Keratinocyte (primary cell): Measurements from ENCODE around the gene FHOD1. TPM values are rescaled to one million over a fixed set of nuclear protein-coding genes. Genes with fewer than 3 reads are reported as not detected.

ENCODE experiments used
- DNase-seq: peaks from one replicate; pipeline ENCODE4 v3.0.0-alpha.2; 2011; ENCODE audit warnings: low read depth, missing footprints, low spot score
- FAIRE-seq: peaks from 2 replicates; lab custom pipeline; 2011; peaks lifted over from hg19 to GRCh38; lab: Jason Lieb, UNC
- H2AFZ ChIP-seq: 2 replicates; pipeline ENCODE4 v1.6.0; 2012; ENCODE audit warnings: low read length, control low read depth, inconsistent platforms; ENCODE audit not compliant: control insufficient read depth
- H3K27ac ChIP-seq: 2 replicates; pipeline ENCODE4 v1.5.1; 2011; ENCODE audit warnings: low read length; ENCODE audit not compliant: control insufficient read depth, insufficient read depth
- H3K27me3 ChIP-seq: 3 replicates; pipeline ENCODE4 v1.6.0; 2011; ENCODE audit warnings: low read length; ENCODE audit not compliant: control insufficient read depth, insufficient read depth; ENCODE audit errors: extremely low read depth
- H3K36me3 ChIP-seq, 2 experiments: 2 replicates in 1 of 2; 3 replicates in 1 of 2; pipeline ENCODE4 v1.5.1; 2011; ENCODE audit warnings: low read length in 2 of 2, mild to moderate bottlenecking in 1 of 2; ENCODE audit not compliant: control insufficient read depth in 2 of 2, insufficient read depth in 2 of 2; ENCODE audit errors: extremely low read depth in 1 of 2
- H3K4me1 ChIP-seq: 3 replicates; pipeline ENCODE4 v1.5.1; 2011; ENCODE audit warnings: low read length; ENCODE audit not compliant: control insufficient read depth, insufficient read depth; ENCODE audit errors: extremely low read depth
- H3K4me2 ChIP-seq: 3 replicates; pipeline ENCODE4 v1.6.0; 2011; ENCODE audit warnings: low read depth, low read length; ENCODE audit not compliant: control insufficient read depth, insufficient read depth; ENCODE audit errors: extremely low read depth
- H3K4me3 ChIP-seq, 3 experiments: fragments of 200-600 bp in 1 of 3; sonication (generic) in 1 of 3; 2 replicates in 2 of 3; 3 replicates in 1 of 3; pipeline ENCODE4 v1.5.1; 2011 to 2016; ENCODE audit warnings: low read length in 3 of 3, mild to moderate bottlenecking in 3 of 3, control low read depth in 2 of 3, inconsistent platforms in 1 of 3, low read depth in 1 of 3, mixed read lengths in 1 of 3, mixed run types in 1 of 3, moderate library complexity in 1 of 3; ENCODE audit not compliant: control insufficient read depth in 2 of 3, insufficient read depth in 2 of 3; ENCODE audit errors: extremely low read depth in 1 of 3
- H3K79me2 ChIP-seq: 2 replicates; pipeline ENCODE4 v1.6.0; 2012; ENCODE audit warnings: low read length; ENCODE audit not compliant: control insufficient read depth, insufficient read depth
- H3K9ac ChIP-seq: 3 replicates; pipeline ENCODE4 v1.6.0; 2011; ENCODE audit warnings: low read length; ENCODE audit not compliant: control insufficient read depth, insufficient read depth; ENCODE audit errors: extremely low read depth
- H3K9me1 ChIP-seq: 3 replicates; pipeline ENCODE4 v1.6.0; 2011; ENCODE audit warnings: low read length; ENCODE audit not compliant: control insufficient read depth, insufficient read depth; ENCODE audit errors: extremely low read depth
- H3K9me3 ChIP-seq: 2 replicates; pipeline ENCODE4 v1.5.1; 2012; ENCODE audit warnings: low read depth, low read length; ENCODE audit not compliant: control insufficient read depth
- H4K20me1 ChIP-seq: 3 replicates; pipeline ENCODE4 v1.6.0; 2011; ENCODE audit warnings: low read length; ENCODE audit not compliant: control insufficient read depth, insufficient read depth; ENCODE audit errors: extremely low read depth
- EZH2 ChIP-seq: IDR thresholded peaks from one replicate; pipeline ENCODE4 v1.6.1; 2012; ENCODE audit warnings: inconsistent platforms, mild to moderate bottlenecking, low read length, moderate library complexity
- dilution Hi-C: fragments of 300-500 bp; cut with MboI; formaldehyde crosslinking; loops from one replicate; pipeline ENCODE4 v1.7.0; 2020; ENCODE audit warnings: low sequenced_read_pairs; ENCODE audit not compliant: extremely low pct_ligation_motif_present
- polyA plus RNA-seq, 5 experiments: library from polyadenylated mRNA; depleted of rRNA in 3 of 5; stranded (reverse) in 3 of 5; stranded (forward) in 1 of 5; unstranded in 1 of 5; fragments of >200 nt; gene quantifications; 1 replicate in 1 of 5; 2 replicates in 3 of 5; 3 replicates in 1 of 5; pipeline versions ENCODE4 v1.2.1 to v1.2.3, GENCODE V29; 2011 to 2012; ENCODE audit warnings: missing spikeins in 2 of 5, low read depth in 1 of 5, low replicate concordance in 1 of 5
- TF ChIP-seq, protein P1 (sequence below), 3 experiments: IDR thresholded peaks in 1 of 3; conservative IDR thresholded peaks in 1 of 3; optimal IDR thresholded peaks in 1 of 3; 2 replicates in 2 of 3; 3 replicates in 1 of 3; pipeline versions ENCODE3 to v1.5.1; 2011; ENCODE audit warnings: low read length in 3 of 3, mild to moderate bottlenecking in 3 of 3, moderate library complexity in 2 of 3, control low read depth in 1 of 3, inconsistent platforms in 1 of 3; ENCODE audit not compliant: insufficient read depth in 2 of 3; ENCODE audit errors: extremely low read depth in 1 of 3

Gene FHOD1
- polyA plus RNA-seq, 1 donor (not counting 4 experiments of a cell fraction or from before 2014, with no cell fraction given) = 29.4 TPM

DNA sequence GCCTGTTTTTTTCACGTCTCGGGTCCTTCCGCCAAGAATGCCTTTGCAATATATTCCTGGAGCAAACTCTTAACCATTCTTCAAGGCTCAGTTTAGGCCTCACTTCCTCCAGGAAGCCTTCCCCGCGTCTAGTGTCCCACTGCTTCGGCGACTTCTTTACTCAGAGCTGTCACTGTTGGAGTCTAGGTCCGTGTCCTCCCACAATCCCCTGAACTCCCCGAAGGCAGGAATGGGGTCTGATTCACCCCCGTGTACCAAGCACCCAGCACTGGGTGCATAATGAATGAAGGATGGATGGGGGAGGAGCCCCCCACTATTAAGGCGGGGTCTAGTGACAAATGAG is 64.0 kb downstream of the FHOD1 start:
- Histone ChIP-seq H3K36me3 (peaks cover 0 to 3% of the 10 kb centered on the region in 2 experiments), H4K20me1 (no peaks in the 10 kb centered on the region), H2AFZ (peak overlapping the region; percentile 0), H3K4me3 (peak overlapping the region; percentile 81 to 86 (median 82)), H3K9me1 (peaks cover 2% of the 10 kb centered on the region), H3K79me2 (peaks cover 7% of the 10 kb centered on the region), H3K4me2 (peak overlapping the region; percentile 73), H3K9ac (peak overlapping the region; percentile 86), H3K27me3 (no peaks in the 10 kb centered on the region), H3K27ac (peak overlapping the region; percentile 91), H3K9me3 (no peaks in the 10 kb centered on the region), H3K4me1 (peaks cover 39% of the 10 kb centered on the region)
- FAIRE-seq (no peak), DNase-seq (peak; percentile 92)
- TF ChIP-seq, protein P1, sequence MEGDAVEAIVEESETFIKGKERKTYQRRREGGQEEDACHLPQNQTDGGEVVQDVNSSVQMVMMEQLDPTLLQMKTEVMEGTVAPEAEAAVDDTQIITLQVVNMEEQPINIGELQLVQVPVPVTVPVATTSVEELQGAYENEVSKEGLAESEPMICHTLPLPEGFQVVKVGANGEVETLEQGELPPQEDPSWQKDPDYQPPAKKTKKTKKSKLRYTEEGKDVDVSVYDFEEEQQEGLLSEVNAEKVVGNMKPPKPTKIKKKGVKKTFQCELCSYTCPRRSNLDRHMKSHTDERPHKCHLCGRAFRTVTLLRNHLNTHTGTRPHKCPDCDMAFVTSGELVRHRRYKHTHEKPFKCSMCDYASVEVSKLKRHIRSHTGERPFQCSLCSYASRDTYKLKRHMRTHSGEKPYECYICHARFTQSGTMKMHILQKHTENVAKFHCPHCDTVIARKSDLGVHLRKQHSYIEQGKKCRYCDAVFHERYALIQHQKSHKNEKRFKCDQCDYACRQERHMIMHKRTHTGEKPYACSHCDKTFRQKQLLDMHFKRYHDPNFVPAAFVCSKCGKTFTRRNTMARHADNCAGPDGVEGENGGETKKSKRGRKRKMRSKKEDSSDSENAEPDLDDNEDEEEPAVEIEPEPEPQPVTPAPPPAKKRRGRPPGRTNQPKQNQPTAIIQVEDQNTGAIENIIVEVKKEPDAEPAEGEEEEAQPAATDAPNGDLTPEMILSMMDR (optimal IDR thresholded peaks at IDR 0.05 in 1 of 3, IDR thresholded peaks at IDR 0.05 in 1 of 3, conservative IDR thresholded peaks at IDR 0.05 in 1 of 3; ENCODE audit: extremely low read depth in 1 of 3, insufficient read depth in 2 of 3, low read length in 3 of 3) = no peak
- TF ChIP-seq EZH2 = no peak
- dilution Hi-C loops = no loop called here

DNA sequence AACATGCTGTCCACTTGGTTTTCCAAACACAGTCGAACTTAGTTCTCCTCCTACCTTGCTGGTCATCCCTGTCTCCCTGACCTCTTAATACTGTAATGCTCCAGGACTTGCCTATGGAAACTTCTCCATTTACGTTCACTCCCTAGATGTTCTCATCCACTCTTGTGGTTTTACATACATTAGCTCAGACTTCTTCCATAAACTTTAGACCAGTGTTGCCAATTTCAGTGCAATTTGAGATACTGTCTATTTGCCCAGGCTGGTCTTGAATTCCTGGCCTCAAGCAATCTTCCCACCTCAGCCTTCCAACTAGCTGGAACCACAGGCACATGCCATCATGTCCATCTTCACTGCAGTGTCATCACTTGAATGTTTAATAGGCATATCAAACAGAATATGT is 65.0 kb downstream of the FHOD1 start:
- FAIRE-seq = peak; percentile 34
- no peak for TF ChIP-seq EZH2
- TF ChIP-seq, protein P1 (optimal IDR thresholded peaks at IDR 0.05 in 1 of 3, IDR thresholded peaks at IDR 0.05 in 1 of 3, conservative IDR thresholded peaks at IDR 0.05 in 1 of 3; ENCODE audit: extremely low read depth in 1 of 3, insufficient read depth in 2 of 3, low read length in 3 of 3) = no peak
- Histone ChIP-seq H3K9me3 (no peaks in the 10 kb centered on the region), H3K4me3 (peak overlapping the region; percentile 81 to 86 (median 82)), H3K27me3 (no peaks in the 10 kb centered on the region), H3K4me1 (peaks cover 44% of the 10 kb centered on the region), H3K9ac (no peak overlapping the region), H3K79me2 (peaks cover 7% of the 10 kb centered on the region), H3K9me1 (peaks cover 2% of the 10 kb centered on the region), H3K4me2 (peak overlapping the region; percentile 73), H4K20me1 (no peaks in the 10 kb centered on the region), H3K27ac (no peak overlapping the region), H2AFZ (no peak overlapping the region), H3K36me3 (peaks cover 0 to 3% of the 10 kb centered on the region in 2 experiments)
- no peak for DNase-seq
- dilution Hi-C loops = no loop called here
